Stimulated activated CD4-positive, alpha-beta T cell treated with anti-CD3 and anti-CD28 coated beads, TNF-alpha, amount 100 ng/mL, for 1 hour (primary cell): Measurements from ENCODE around the gene RGMA.

Experiments
- DNase-seq, 3 donors: peaks; one replicate each; pipeline ENCODE4 v3.0.0-alpha.2; 2020; ENCODE audit warnings: low read depth in 3 of 3, low spot score in 1 of 3

RGMA gene

GRCh38 chr15:93093765-93094164 is 4.8 kb upstream of the RGMA start:
- no peak for DNase-seq

- DNase-seq, result no peak
Measured at GRCh38 chr15:93091465-93091864, 2.5 kb upstream of the RGMA start.

GRCh38 chr15:93089727-93090305 is 805 bp upstream of the RGMA start:
- no peak for DNase-seq

GRCh38 chr15:93088200-93088980 is 621 bp downstream of the RGMA start:
- no peak for DNase-seq

- peak; percentile 20 to 39 (median 25) for DNase-seq
Measured at GRCh38 chr15:93087825-93088199, 1.2 kb downstream of the RGMA start.

GRCh38 chr15:93086791-93087190 is 2.2 kb downstream of the RGMA start:
- no peak for DNase-seq

GRCh38 chr15:93085692-93086091 is 3.3 kb downstream of the RGMA start:
- no peak for DNase-seq

- no peak for DNase-seq
Measured at GRCh38 chr15:93082861-93083260, 6.2 kb downstream of the RGMA start.

GRCh38 chr15:93081399-93081798 is 7.6 kb downstream of the RGMA start:
- no peak for DNase-seq

- DNase-seq, result no peak
Measured at GRCh38 chr15:93080451-93080850, 8.6 kb downstream of the RGMA start.

GRCh38 chr15:93076875-93077274 is 12.1 kb downstream of the RGMA start:
- no peak for DNase-seq

GRCh38 chr15:93076217-93076616 is 12.8 kb downstream of the RGMA start:
- DNase-seq, result no peak

- DNase-seq, result no peak
Measured at GRCh38 chr15:93074599-93074998, 14.4 kb downstream of the RGMA start.

GRCh38 chr15:93073465-93073952 is 15.5 kb downstream of the RGMA start:
- DNase-seq, result no peak

GRCh38 chr15:93072411-93073394 is 16.3 kb downstream of the RGMA start:
- no peak for DNase-seq

GRCh38 chr15:93072011-93072410 is 17.0 kb downstream of the RGMA start:
- DNase-seq, result no peak

GRCh38 chr15:93071469-93071936 is 17.5 kb downstream of the RGMA start:
- DNase-seq, result no peak

GRCh38 chr15:93070551-93071296 is 18.3 kb downstream of the RGMA start:
- DNase-seq, result no peak

- DNase-seq, result no peak
Measured at GRCh38 chr15:93070132-93070531, 18.9 kb downstream of the RGMA start.

- DNase-seq, result no peak
Measured at GRCh38 chr15:93068581-93069199, 20.3 kb downstream of the RGMA start.
